C4-2B (cell line): ENCODE measurements around the gene KLF3.

Experiments used
- CTCF ChIP-seq: fragments of 450-650 bp; conservative IDR thresholded peaks from 2 replicates; pipeline ENCODE4 v1.5.1; 2017; ENCODE audit warnings: mild to moderate bottlenecking
- ZFX ChIP-seq: fragments of 450-650 bp; IDR thresholded peaks from 2 replicates; pipeline ENCODE4 v1.6.1; 2017

- TF ChIP-seq CTCF (no peak), ZFX (no peak)
Observed at GRCh38 chr4:38694330-38694729, 30.3 kb downstream of the KLF3 start.
